Upper lobe of left lung (tissue), 6 donors: ENCODE data around the gene SLC2A14. TPM values are rescaled to one million over a fixed set of nuclear protein-coding genes. Genes with fewer than 3 reads are reported as not detected.
A peak's percentile ranks its signal among the peaks of the same experiment; 100 is the strongest.
"Not testable (repeated sequence)": the region's sequence is repeated elsewhere in the genome, so short reads cannot be mapped to it uniquely, and the experiment has no call there.

ENCODE experiments used
- ATAC-seq, 2 donors: fragments of 200-7000 bp; cut with Tn5 transposase; one replicate each; pipeline ENCODE4 v1.9.1; 2022; ENCODE audit warnings: mild to moderate bottlenecking in 2 of 2, moderate library complexity in 2 of 2; ENCODE audit not compliant: low FRiP score in 2 of 2
- DNase-seq, 2 donors: peaks; one replicate each; pipeline ENCODE4 v3.0.0-alpha.2; 2019 to 2020
- H3K27ac ChIP-seq, 4 donors: fragments of 200-600 bp; sonication (generic); one replicate each; pipeline ENCODE4 v1.5.1; 2016 to 2019
- H3K27me3 ChIP-seq, 4 donors: fragments of 200-600 bp; sonication (generic); one replicate each; pipeline ENCODE4 v1.5.1; 2017 to 2019
- H3K36me3 ChIP-seq, 4 donors: fragments of 200-600 bp; sonication (generic); one replicate each; pipeline ENCODE4 v1.5.1; 2016 to 2019
- H3K4me1 ChIP-seq, 4 donors: fragments of 200-600 bp; sonication (generic); one replicate each; pipeline ENCODE4 v1.5.1; 2018 to 2019
- H3K4me3 ChIP-seq, 4 donors: fragments of 200-600 bp; sonication (generic); one replicate each; pipeline ENCODE4 v1.5.1; 2017 to 2019; ENCODE audit warnings: mild to moderate bottlenecking in 2 of 4, moderate library complexity in 1 of 4
- H3K9me3 ChIP-seq, 4 donors: fragments of 200-600 bp; sonication (generic); one replicate each; pipeline ENCODE4 v1.5.1; 2018 to 2019
- EP300 ChIP-seq, 4 donors: sonication (generic); formaldehyde crosslinking; IDR thresholded peaks; one replicate each; pipeline ENCODE4 v1.5.1; 2017; ENCODE audit warnings: antibody characterized with exemption in 4 of 4, control low read depth in 2 of 4
- POLR2A ChIP-seq, 4 donors: fragments of 450-650 bp; IDR thresholded peaks; one replicate each; pipeline ENCODE4 v1.5.1; 2016 to 2017; ENCODE audit warnings: antibody characterized with exemption in 4 of 4, mild to moderate bottlenecking in 2 of 4
- POLR2AphosphoS5 ChIP-seq, 2 donors: sonication (generic); formaldehyde crosslinking; IDR thresholded peaks; one replicate each; pipeline ENCODE4 v1.5.1; 2017; ENCODE audit warnings: antibody characterized with exemption in 2 of 2
- WGBS, 2 donors: methylation state at CpG; one replicate each; pipeline ENCODE4 v1.1.5; 2017 to 2018; 5-methylcytosine and 5-hydroxymethylcytosine counted together
- total RNA-seq, 6 donors: library from RNA; depleted of rRNA in 4 of 6; stranded (reverse); fragments of >200 nt in 4 of 6; gene quantifications; one replicate each; pipeline versions ENCODE4 v1.1.0 to v1.2.1, GENCODE V29; 2016 to 2021
- TF ChIP-seq, protein P1 (sequence below), 6 experiments: fragments of 450-650 bp in 4 of 6; fragments of 200-600 bp in 2 of 6; sonication (generic) in 2 of 6; IDR thresholded peaks; one replicate each; pipeline ENCODE4 v1.5.1; 2016 to 2019; ENCODE audit warnings: antibody characterized with exemption in 6 of 6
- donor health status: DM: no; HTN: no; CAD: no; lungs with moderate emphysema.
- donor health status: DM: no; HTN: yes; CAD: no; lungs with severe emphysema.

The SLC2A14 gene
- total RNA-seq, 6 donors from 2014 or later, result 0.17 to 3.2 TPM; not detected in 4

DNA sequence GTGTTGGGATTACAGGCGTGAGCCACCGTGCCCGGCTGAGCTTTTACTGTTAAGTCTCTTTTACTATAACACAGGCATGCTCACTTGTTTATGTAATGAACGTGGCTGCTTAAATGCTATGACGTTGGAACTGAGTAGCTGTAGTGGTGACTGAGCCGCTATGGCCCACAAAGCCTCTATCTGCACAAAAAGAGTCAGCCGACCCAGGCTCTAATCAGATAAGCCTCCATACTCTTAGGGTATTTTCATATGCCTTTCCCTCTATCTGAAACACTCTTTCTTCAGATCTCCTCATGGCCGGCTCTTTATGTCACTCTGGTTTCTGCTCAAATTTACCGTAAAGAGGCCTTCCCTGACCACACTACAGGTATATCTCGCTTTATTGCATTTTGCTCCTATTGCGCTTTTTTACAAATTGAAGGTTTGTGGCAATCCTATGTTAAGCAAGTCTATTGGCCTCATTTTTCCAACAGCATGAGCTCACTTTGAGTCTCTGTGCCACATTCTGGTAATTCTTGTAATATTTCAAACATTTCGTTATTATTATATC lies 8.0 kb downstream of the SLC2A14 start:
- no peak for DNase-seq
- no peaks in the 10 kb centered on the region for H3K27me3 ChIP-seq

DNA sequence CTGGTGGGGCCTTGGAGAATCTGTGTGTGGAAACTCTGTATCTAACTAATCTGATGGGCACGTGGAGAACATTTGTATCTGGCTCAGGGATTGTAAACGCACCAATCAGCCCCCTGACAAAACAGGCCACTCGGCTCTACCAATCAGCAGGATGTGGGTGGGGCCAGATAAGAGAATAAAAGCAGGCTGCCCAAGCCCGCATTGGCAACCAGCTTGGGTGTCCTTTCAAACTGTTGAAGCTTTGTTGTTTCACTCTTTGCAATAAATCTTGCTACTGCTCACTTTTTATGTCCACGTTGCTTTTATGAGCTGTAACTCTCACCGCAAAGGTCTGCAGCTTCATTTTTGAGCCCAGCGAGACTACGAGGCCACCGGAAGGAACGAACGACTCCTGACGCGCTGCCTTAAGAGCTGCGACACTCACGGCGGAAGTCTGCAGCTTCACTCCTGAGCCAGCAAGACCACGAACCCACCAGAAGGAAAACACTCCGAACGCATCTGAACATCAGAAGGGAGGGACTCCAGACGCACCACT lies 9.8 kb downstream of the SLC2A14 start:
- 79 to 82% methylated on average over 20 of the region's 20 CpGs for WGBS, 2 donors
- H3K9me3 ChIP-seq, H3K4me1 ChIP-seq, H3K4me3 ChIP-seq, DNase-seq, ATAC-seq, H3K36me3 ChIP-seq, H3K27ac ChIP-seq, H3K27me3 ChIP-seq: not testable (repeated sequence)

More for the DNA sequence above, 8.0 kb downstream of the SLC2A14 start:
- WGBS, 2 donors, result 85 to 90% methylated on average over 12 of the region's 12 CpGs
- Histone ChIP-seq H3K9me3 (no peaks in the 10 kb centered on the region), H3K36me3 (no peaks in the 10 kb centered on the region), H3K4me1 (peaks cover 0 to 9% (median 0%) of the 10 kb centered on the region in 4 donors), H3K27ac (no peak overlapping the region), H3K4me3 (no peak overlapping the region)
- ATAC-seq, result no peak
- TF ChIP-seq POLR2A (IDR thresholded peaks at IDR 0.05), result no peak
- TF ChIP-seq, protein P1, sequence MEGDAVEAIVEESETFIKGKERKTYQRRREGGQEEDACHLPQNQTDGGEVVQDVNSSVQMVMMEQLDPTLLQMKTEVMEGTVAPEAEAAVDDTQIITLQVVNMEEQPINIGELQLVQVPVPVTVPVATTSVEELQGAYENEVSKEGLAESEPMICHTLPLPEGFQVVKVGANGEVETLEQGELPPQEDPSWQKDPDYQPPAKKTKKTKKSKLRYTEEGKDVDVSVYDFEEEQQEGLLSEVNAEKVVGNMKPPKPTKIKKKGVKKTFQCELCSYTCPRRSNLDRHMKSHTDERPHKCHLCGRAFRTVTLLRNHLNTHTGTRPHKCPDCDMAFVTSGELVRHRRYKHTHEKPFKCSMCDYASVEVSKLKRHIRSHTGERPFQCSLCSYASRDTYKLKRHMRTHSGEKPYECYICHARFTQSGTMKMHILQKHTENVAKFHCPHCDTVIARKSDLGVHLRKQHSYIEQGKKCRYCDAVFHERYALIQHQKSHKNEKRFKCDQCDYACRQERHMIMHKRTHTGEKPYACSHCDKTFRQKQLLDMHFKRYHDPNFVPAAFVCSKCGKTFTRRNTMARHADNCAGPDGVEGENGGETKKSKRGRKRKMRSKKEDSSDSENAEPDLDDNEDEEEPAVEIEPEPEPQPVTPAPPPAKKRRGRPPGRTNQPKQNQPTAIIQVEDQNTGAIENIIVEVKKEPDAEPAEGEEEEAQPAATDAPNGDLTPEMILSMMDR (IDR thresholded peaks at IDR 0.05), result no peak
- no peak for TF ChIP-seq POLR2AphosphoS5 (IDR thresholded peaks at IDR 0.05)
- TF ChIP-seq EP300 (IDR thresholded peaks at IDR 0.05), result no peak

DNA sequence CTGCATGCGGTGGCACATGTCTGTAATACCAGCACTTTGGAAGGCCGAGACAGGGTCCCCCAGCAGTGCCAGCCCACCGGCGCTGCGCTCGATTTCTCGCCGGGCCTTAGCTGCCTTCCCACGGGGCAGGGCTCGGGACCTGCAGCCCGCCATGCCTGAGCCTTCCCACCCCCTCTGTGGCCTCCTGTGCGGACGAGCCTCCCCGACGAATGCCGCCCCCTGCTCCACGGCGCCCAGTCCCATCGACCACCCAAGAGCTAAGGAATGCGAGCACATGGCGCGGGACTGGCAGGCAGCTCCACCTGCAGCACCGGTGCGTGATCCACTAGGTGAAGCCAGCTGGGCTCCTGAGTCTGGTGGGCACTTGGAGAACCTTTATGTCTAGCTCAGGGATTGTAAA lies 10.4 kb downstream of the SLC2A14 start:
- not testable (repeated sequence) for H3K4me3 ChIP-seq, H3K4me1 ChIP-seq, H3K27me3 ChIP-seq, H3K36me3 ChIP-seq, H3K9me3 ChIP-seq, H3K27ac ChIP-seq, ATAC-seq
- DNase-seq, result peak in 1 of 2 donors; percentile 73
- WGBS, 2 donors, result 92 to 93% methylated on average over 22 to 24 of the region's 24 CpGs

- H3K27me3 ChIP-seq, result no peaks in the 10 kb centered on the region
- DNase-seq (no peak), ATAC-seq (no peak)
- WGBS, 2 donors, result 25 to 26% methylated on average over 2 of the region's 2 CpGs
- peaks cover 0 to 9% (median 0%) of the 10 kb centered on the region in 4 donors for H3K4me1 ChIP-seq
- no peaks in the 10 kb centered on the region for H3K9me3 ChIP-seq
- H3K4me3 ChIP-seq, result no peak overlapping the region
- TF ChIP-seq EP300 (IDR thresholded peaks at IDR 0.05) (no peak), POLR2A (IDR thresholded peaks at IDR 0.05) (no peak), POLR2AphosphoS5 (IDR thresholded peaks at IDR 0.05) (no peak)
- TF ChIP-seq, protein P1 (IDR thresholded peaks at IDR 0.05), result no peak
- no peaks in the 10 kb centered on the region for H3K36me3 ChIP-seq
- no peak overlapping the region for H3K27ac ChIP-seq
These were observed 13.2 kb downstream of the SLC2A14 start for GRCh38 chr12:7859552-7859951.

- ATAC-seq, result no peak
- Histone ChIP-seq H3K4me1 (peaks cover 0 to 9% (median 0%) of the 10 kb centered on the region in 4 donors), H3K27ac (no peak overlapping the region), H3K9me3 (no peaks in the 10 kb centered on the region), H3K4me3 (no peak overlapping the region), H3K36me3 (no peaks in the 10 kb centered on the region), H3K27me3 (no peaks in the 10 kb centered on the region)
- WGBS, 2 donors, result 65 to 69% methylated on average over 3 of the region's 3 CpGs
- TF ChIP-seq POLR2A (IDR thresholded peaks at IDR 0.05) (no peak), EP300 (IDR thresholded peaks at IDR 0.05) (no peak)
- TF ChIP-seq, protein P1 (IDR thresholded peaks at IDR 0.05), result no peak
- no peak for DNase-seq
These were observed 14.7 kb downstream of the SLC2A14 start for GRCh38 chr12:7857971-7858370.

GRCh38 chr12:7856516-7856915 lies 16.2 kb downstream of the SLC2A14 start:
- DNase-seq (no peak), ATAC-seq (peak in 1 of 2 donors; percentile 58)
- H3K4me1 ChIP-seq, result peaks cover 0 to 9% (median 0%) of the 10 kb centered on the region in 4 donors
- TF ChIP-seq POLR2A (IDR thresholded peaks at IDR 0.05), result no peak
- no peak for TF ChIP-seq EP300 (IDR thresholded peaks at IDR 0.05)
- no peak for TF ChIP-seq POLR2AphosphoS5 (IDR thresholded peaks at IDR 0.05)
- TF ChIP-seq, protein P1 (IDR thresholded peaks at IDR 0.05), result no peak
- no peak overlapping the region for H3K27ac ChIP-seq
- WGBS, 2 donors, result 88% methylated on average over 6 of the region's 6 CpGs
- no peaks in the 10 kb centered on the region for H3K36me3 ChIP-seq
- no peaks in the 10 kb centered on the region for H3K27me3 ChIP-seq
- H3K4me3 ChIP-seq, result no peak overlapping the region
- H3K9me3 ChIP-seq, result no peaks in the 10 kb centered on the region
